K562 (cell line): ENCODE results near the gene SPSB1. TPM values are rescaled to one million over a fixed set of nuclear protein-coding genes. Genes with fewer than 3 reads are reported as not detected.

Source experiments
- ATAC-seq: fragments of 200-7000 bp; cut with Tn5 transposase; 3 replicates; pipeline ENCODE4 v1.9.1; 2020; ENCODE audit warnings: moderate library complexity
- BruUV-seq: library from RNA; stranded (reverse); fragments of 400-500 nt; replicated peaks from 2 replicates; lab custom pipeline; 2021; lab: Mats Ljungman, UMichigan
- CTCF ChIA-PET: fragments of 300-600 bp; formaldehyde crosslinking; extraction: SDS; loops from one replicate; lab custom pipeline; 2021; ENCODE audit warnings: low intra/inter-chr PET ratio; lab: Yijun Ruan, JAX
- POLR2A ChIA-PET: fragments of 300-600, 350-650 bp; sonication (Branson Sonifier 250); formaldehyde crosslinking; extraction: SDS; loops from one replicate; lab custom pipeline; 2021; ENCODE audit warnings: antibody characterized with exemption, inconsistent platforms; lab: Yijun Ruan, JAX
- DNase-seq, 4 experiments: peaks; one replicate each; pipeline versions ENCODE4 v3.0.0 to v3.0.0-alpha.2; 2011 to 2018; ENCODE audit warnings: low spot score in 3 of 4, mixed read lengths in 3 of 4; ENCODE audit errors: extremely low read depth in 1 of 4
- FAIRE-seq: peaks from 2 replicates; lab custom pipeline; 2011; peaks lifted over from hg19 to GRCh38; lab: Jason Lieb, UNC
- H2AFZ ChIP-seq: 2 replicates; pipeline ENCODE4 v1.6.0; 2011; ENCODE audit warnings: low read depth, low read length, control low read depth, inconsistent platforms
- H3K27ac ChIP-seq: fragments of 200-600 bp; 3 replicates; pipeline ENCODE4 v1.8.0; 2011; ENCODE audit warnings: low read depth, mild to moderate bottlenecking, control low read depth, inconsistent platforms, low read length, moderate library complexity, mixed read lengths; ENCODE audit errors: extremely low read depth
- H3K27me3 ChIP-seq, 2 experiments: fragments of 300-600 bp in 1 of 2; 2 replicates in 1 of 2; 3 replicates in 1 of 2; pipeline versions ENCODE4 v1.6.0 to v1.8.0; 2011; ENCODE audit warnings: inconsistent platforms in 2 of 2, low read length in 2 of 2, mild to moderate bottlenecking in 1 of 2, mixed read lengths in 1 of 2, moderate library complexity in 1 of 2; ENCODE audit not compliant: control insufficient read depth in 2 of 2, insufficient read depth in 2 of 2
- H3K36me3 ChIP-seq: fragments of 300-600 bp; 3 replicates; pipeline ENCODE4 v1.8.0; 2011; ENCODE audit warnings: mild to moderate bottlenecking, low read length, inconsistent platforms; ENCODE audit not compliant: control insufficient read depth, insufficient read depth
- H3K4me1 ChIP-seq, 2 experiments: fragments of 200-600 bp in 1 of 2; replicated peaks in 1 of 2; 2 replicates in 1 of 2; 3 replicates in 1 of 2; pipeline versions ENCODE4 v1.5.1 to v1.8.0; 2011; ENCODE audit warnings: inconsistent platforms in 2 of 2, low read length in 2 of 2, mild to moderate bottlenecking in 1 of 2, mixed read lengths in 1 of 2, moderate library complexity in 1 of 2; ENCODE audit not compliant: control insufficient read depth in 2 of 2, insufficient read depth in 2 of 2
- H3K4me2 ChIP-seq: 2 replicates; pipeline ENCODE4 v1.6.1; 2011; ENCODE audit warnings: low read length, control low read depth, inconsistent platforms, mixed read lengths; ENCODE audit not compliant: insufficient read depth
- H3K4me3 ChIP-seq: fragments of 200-600 bp; sonication (generic), shearing (Covaris generic); 2 replicates; pipeline ENCODE4 v1.5.1; 2016; ENCODE audit warnings: control low read depth, inconsistent platforms
- H3K79me2 ChIP-seq: fragments of 200-600 bp; 3 replicates; pipeline ENCODE4 v1.8.0; 2011; ENCODE audit warnings: low read length, inconsistent platforms; ENCODE audit not compliant: control insufficient read depth, insufficient read depth
- H3K9ac ChIP-seq, 2 experiments: 2 replicates each; pipeline versions ENCODE4 v1.6.0 to v1.6.1; 2011; ENCODE audit warnings: low read depth in 2 of 2, low read length in 2 of 2, control low read depth in 1 of 2, inconsistent platforms in 1 of 2, mild to moderate bottlenecking in 1 of 2, mixed read lengths in 1 of 2; ENCODE audit not compliant: insufficient read depth in 1 of 2
- H3K9me1 ChIP-seq: one replicate; pipeline ENCODE4 v1.6.0; 2011; ENCODE audit warnings: inconsistent platforms, mild to moderate bottlenecking, low read length, moderate library complexity; ENCODE audit not compliant: control insufficient read depth, insufficient read depth
- H3K9me3 ChIP-seq: replicated peaks from 2 replicates; pipeline ENCODE4 v1.5.1; 2011; ENCODE audit warnings: low read depth, low read length, inconsistent platforms; ENCODE audit not compliant: control insufficient read depth, insufficient read depth
- H4K20me1 ChIP-seq: replicated peaks from 2 replicates; pipeline ENCODE4 v1.6.1; 2011; ENCODE audit warnings: low read length, inconsistent platforms, mixed read lengths; ENCODE audit not compliant: control insufficient read depth, insufficient read depth
- CC2D1A ChIP-seq: fragments of 450-650 bp; IDR thresholded peaks from 2 replicates; pipeline ENCODE4 v1.6.1; 2017; ENCODE audit warnings: mild to moderate bottlenecking
- DDX20 ChIP-seq: fragments of 450-650 bp; IDR thresholded peaks from 2 replicates; pipeline ENCODE4 v1.6.1; 2016; ENCODE audit warnings: missing genetic modification characterization, low read depth, mild to moderate bottlenecking, missing compliant biosample characterization, moderate library complexity
- DMBX1 ChIP-seq: fragments of 250-450 bp; sonication (Bioruptor Pico); IDR thresholded peaks from 2 replicates; pipeline ENCODE4 v1.8.0; 2022; ENCODE audit warnings: inconsistent platforms, mild to moderate bottlenecking, moderate library complexity, borderline replicate concordance
- HDAC8 ChIP-seq: fragments of 450-650 bp; IDR thresholded peaks from 2 replicates; pipeline ENCODE4 v1.6.1; 2016; ENCODE audit warnings: mild to moderate bottlenecking, missing genetic modification characterization, moderate library complexity, missing compliant biosample characterization
- HLTF ChIP-seq: fragments of 450-650 bp; IDR thresholded peaks from 2 replicates; pipeline ENCODE4 v1.6.1; 2016
- NFE2 ChIP-seq: IDR thresholded peaks from 2 replicates; pipeline ENCODE4 v1.6.1; 2014; ENCODE audit warnings: antibody characterized with exemption, low read depth
- RAD51 ChIP-seq: fragments of 450-650 bp; IDR thresholded peaks from 2 replicates; pipeline ENCODE4 v1.7.1; 2016; ENCODE audit warnings: low read depth, mild to moderate bottlenecking, borderline replicate concordance
- RFX7 ChIP-seq: fragments of 250-450 bp; sonication (Bioruptor Pico); IDR thresholded peaks from 2 replicates; pipeline ENCODE4 v1.5.1; 2021; ENCODE audit warnings: mild to moderate bottlenecking
- SMAD1 ChIP-seq: fragments of 150-350 bp; IDR thresholded peaks from 2 replicates; pipeline ENCODE4 v1.6.1; 2014; ENCODE audit warnings: low read length, low read depth; ENCODE audit not compliant: partially characterized antibody
- TAF1 ChIP-seq: IDR thresholded peaks from 2 replicates; pipeline ENCODE4 v1.6.1; 2011; ENCODE audit warnings: mild to moderate bottlenecking, low read length, moderate library complexity; ENCODE audit not compliant: insufficient read depth, control insufficient read depth, severe bottlenecking; ENCODE audit errors: extremely low read depth
- TEAD4 ChIP-seq, 2 experiments: sonication (generic) in 1 of 2; formaldehyde crosslinking in 1 of 2; IDR thresholded peaks; 2 replicates each; pipeline versions ENCODE4 v1.6.1 to v1.8.0; 2012 to 2022; ENCODE audit warnings: borderline replicate concordance in 1 of 2, inconsistent platforms in 1 of 2, low read length in 1 of 2, mild to moderate bottlenecking in 1 of 2, missing genetic modification reagents in 1 of 2
- TRIM24 ChIP-seq, 2 experiments: fragments of 450-650 bp; IDR thresholded peaks; 2 replicates each; pipeline ENCODE4 v1.6.1; 2016
- ZNF124 ChIP-seq: sonication (generic); formaldehyde crosslinking; IDR thresholded peaks from 2 replicates; pipeline ENCODE4 v1.8.1; 2022; ENCODE audit warnings: missing genetic modification reagents
- WGBS: fragments of 100-300 bp; shearing (Covaris generic); methylation state at CpG from one replicate; pipeline ENCODE4 v1.1.6; 2016; ENCODE audit warnings: low coverage, mixed read lengths; ENCODE audit not compliant: insufficient coverage; ENCODE audit errors: missing lambda C conversion rate; 5-methylcytosine and 5-hydroxymethylcytosine counted together
- in situ Hi-C: fragments of 300-500 bp; cut with MboI; formaldehyde crosslinking; loops from 4 replicates; pipeline ENCODE4 v1.15.0; 2018; ENCODE audit warnings: inconsistent platforms, mixed read lengths
- intact Hi-C: fragments of 100-400 bp; cut with micrococcal nuclease; formaldehyde crosslinking; loops from 2 replicates; pipeline ENCODE4 v1.14.2; 2022
- polyA plus RNA-seq, 8 experiments: library from polyadenylated mRNA; depleted of rRNA in 4 of 8; stranded (reverse) in 5 of 8; unstranded in 3 of 8; fragments of >200 nt; fragmentation: Nextera tagmentation in 2 of 8; fragmentation: Illumina TruSeq in 1 of 8; extraction: Ambion mirVana in 2 of 8; extraction: Trizol in 1 of 8; gene quantifications; 2 replicates each; pipeline versions ENCODE4 v1.2.1 to v1.2.3, GENCODE V29; 2011 to 2014; ENCODE audit warnings: inconsistent platforms in 1 of 8, missing spikeins in 1 of 8
- total RNA-seq, 7 experiments: library from RNA; depleted of rRNA in 6 of 7; stranded (reverse); fragments of >200 nt in 6 of 7; fragmentation: Illumina TruSeq in 2 of 7; extraction: Trizol in 2 of 7; gene quantifications; 2 replicates each; pipeline versions ENCODE4 v1.2.1 to v1.2.3, GENCODE V29; 2011 to 2021; ENCODE audit warnings: low replicate concordance in 1 of 7

Gene SPSB1
- total and polyA plus RNA-seq, 9 of the 15 experiments (the other 6 are each of a cell fraction or from before 2014, with no cell fraction given), result 0.06 to 0.35 (median 0.14) TPM; not detected in 6

DNA sequence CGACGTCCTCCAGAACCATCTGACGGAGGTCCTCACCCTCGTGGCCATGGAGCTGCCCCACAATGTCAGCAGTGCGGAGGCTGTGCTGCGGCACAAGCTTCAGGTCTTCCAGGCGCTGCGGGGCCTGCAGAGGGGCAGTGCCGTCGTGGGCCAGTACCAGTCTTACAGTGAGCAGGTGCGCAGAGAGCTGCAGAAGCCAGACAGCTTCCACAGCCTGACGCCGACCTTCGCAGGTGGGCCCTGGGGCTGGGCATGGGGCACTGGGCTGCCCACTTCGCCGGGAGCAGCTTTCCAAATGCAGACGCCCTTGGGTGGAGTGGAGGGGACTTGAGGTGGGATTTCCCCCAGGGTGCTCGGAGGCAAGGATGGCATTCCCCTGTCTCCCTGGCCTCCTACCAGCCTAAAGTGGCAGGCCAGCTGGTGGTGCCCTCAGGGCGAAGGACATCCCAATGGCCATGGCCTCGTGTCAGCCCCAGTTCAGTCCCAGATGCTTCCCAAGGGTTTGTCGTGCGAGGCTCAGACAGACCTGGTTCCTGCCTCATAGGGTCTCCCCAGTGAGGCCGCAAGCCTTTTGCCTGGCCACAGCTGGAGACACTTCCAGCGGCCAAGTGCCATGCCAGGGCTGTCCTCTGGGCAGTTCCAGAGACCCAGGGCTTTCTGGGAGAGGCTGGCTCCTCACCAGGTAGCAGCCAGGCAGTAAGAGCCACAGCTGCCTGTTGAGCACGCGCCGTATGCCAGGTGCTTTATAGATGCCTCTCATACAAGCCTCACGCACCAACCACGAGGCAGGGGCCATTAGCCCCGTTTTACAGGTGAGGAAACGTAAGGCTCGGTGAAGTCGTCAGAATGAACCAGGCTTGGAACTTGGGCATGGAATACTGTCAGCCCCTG, 30.4 kb upstream of the SPSB1 start:
- POLR2A ChIA-PET, result no interaction called here
- peaks cover 16% of the 10 kb centered on the region for H4K20me1 ChIP-seq
- H3K79me2 ChIP-seq, result no peaks in the 10 kb centered on the region
- no peak for DNase-seq
- H3K4me1 ChIP-seq, result peaks cover 0 to 17% of the 10 kb centered on the region in 2 experiments; a peak in 2 of 5 replicates
- no peak overlapping the region for H2AFZ ChIP-seq
- no peak overlapping the region for H3K27ac ChIP-seq
- CTCF ChIA-PET, result no interaction called here
- no peaks in the 10 kb centered on the region for H3K9me1 ChIP-seq
- peaks cover 23% of the 10 kb centered on the region for H3K9me3 ChIP-seq
- in situ Hi-C loops (no loop called here), intact Hi-C loops (no loop called here)
- no peak overlapping the region for H3K4me2 ChIP-seq
- WGBS, result 29% methylated on average over 33 of the region's 33 CpGs
- no peak for TF ChIP-seq RFX7
- no peak for TF ChIP-seq NFE2
- H3K36me3 ChIP-seq, result no peaks in the 10 kb centered on the region
- no TSS peak for BruUV-seq
- no peak for ATAC-seq
- H3K4me3 ChIP-seq, result no peak overlapping the region
- H3K27me3 ChIP-seq, result peaks cover 24 to 56% of the 10 kb centered on the region in 2 experiments
- H3K9ac ChIP-seq, result no peak overlapping the region
- no peak for FAIRE-seq

DNA sequence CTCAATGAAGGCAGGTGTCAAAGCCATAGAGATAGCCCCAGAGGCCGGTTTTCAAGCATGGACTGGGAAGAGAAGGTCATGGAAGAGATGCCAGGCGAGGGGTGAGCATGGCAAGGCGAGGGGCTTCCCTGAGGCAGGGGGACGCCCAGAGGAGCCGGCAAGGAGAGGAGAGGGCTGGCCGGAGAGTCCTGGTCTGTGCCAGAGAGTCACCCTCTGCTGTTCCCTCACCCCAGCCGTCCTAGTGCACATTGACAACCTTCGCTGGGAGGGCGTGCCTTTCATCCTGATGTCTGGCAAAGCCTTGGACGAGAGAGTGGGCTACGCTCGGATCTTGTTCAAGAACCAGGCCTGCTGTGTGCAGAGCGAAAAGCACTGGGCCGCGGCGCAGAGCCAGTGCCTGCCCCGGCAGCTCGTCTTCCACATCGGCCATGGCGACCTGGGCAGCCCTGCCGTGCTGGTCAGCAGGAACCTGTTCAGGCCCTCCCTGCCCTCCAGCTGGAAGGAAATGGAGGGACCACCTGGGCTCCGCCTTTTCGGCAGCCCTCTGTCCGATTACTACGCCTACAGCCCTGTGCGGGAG, 29.3 kb upstream of the SPSB1 start:
- CTCF ChIA-PET, result no interaction called here
- FAIRE-seq (no peak), ATAC-seq (no peak), DNase-seq (no peak)
- Histone ChIP-seq H4K20me1 (peaks cover 19% of the 10 kb centered on the region), H3K9me3 (peaks cover 20% of the 10 kb centered on the region), H3K4me1 (peaks cover 0 to 17% of the 10 kb centered on the region in 2 experiments; a peak in 2 of 5 replicates), H3K79me2 (no peaks in the 10 kb centered on the region), H3K9ac (no peak overlapping the region), H3K4me3 (no peak overlapping the region), H3K36me3 (no peaks in the 10 kb centered on the region), H3K27ac (no peak overlapping the region), H2AFZ (no peak overlapping the region), H3K4me2 (no peak overlapping the region), H3K27me3 (peaks cover 29 to 55% of the 10 kb centered on the region in 2 experiments), H3K9me1 (no peaks in the 10 kb centered on the region)
- intact Hi-C loops, result no loop called here
- in situ Hi-C loops, result no loop called here
- no TSS peak for BruUV-seq
- POLR2A ChIA-PET, result interaction anchor here (0.6 to 0.7 kb wide), 2 partner anchors 229 to 311 kb away, joined by 3 to 5 read pairs; no protein-coding TSS in a partner anchor
- WGBS, result 15% methylated on average over 23 of the region's 26 CpGs
- TF ChIP-seq ZNF124 (CRISPR knock-in tag) (no peak), DMBX1 (CRISPR knock-in tag) (no peak), HDAC8 (tag) (no peak), HLTF (no peak), SMAD1 (no peak), CC2D1A (no peak), TRIM24 (IDR thresholded peaks at IDR 0.05) (no peak), RAD51 (no peak), TEAD4 (IDR thresholded peaks at IDR 0.05; ENCODE audit: low read length) (no peak), TEAD4 (CRISPR knock-in tag; IDR thresholded peaks at IDR 0.05; ENCODE audit: borderline replicate concordance) (no peak), DDX20 (tag) (no peak), TAF1 (no peak)
